ENCODE results near the gene FUZ. TPM values are rescaled to one million over a fixed set of nuclear protein-coding genes. Genes with fewer than 3 reads are reported as not detected.
A peak's percentile ranks its signal among the peaks of the same experiment; 100 is the strongest.

The FUZ gene
- total and polyA plus RNA-seq, 2 of the 4 experiments (the other 2 are of a cell fraction) = 12.1 to 14.3 TPM

- Histone ChIP-seq H3K9me3 (ENCODE audit: control insufficient read depth, insufficient read depth, low read length) (no peaks in the 10 kb centered on the region), H2AK5ac (ENCODE audit: low read depth, low read length) (no peak overlapping the region), H3K23ac (ENCODE audit: low read depth, low read length) (no peak overlapping the region), H3K36me3 (ENCODE audit: control insufficient read depth, insufficient read depth, low read length) (peaks cover 33% of the 10 kb centered on the region), H3K14ac (replicated peaks; ENCODE audit: low read depth, low read length) (no peak overlapping the region), H2BK5ac (ENCODE audit: low read depth, low read length, poor library complexity, severe bottlenecking) (no peak overlapping the region), H4K5ac (ENCODE audit: low read depth, low read length) (no peak overlapping the region), H3K4me2 (ENCODE audit: low read depth, low read length) (no peak overlapping the region), H3K9me1 (ENCODE audit: insufficient read depth, low read length) (peaks cover 5% of the 10 kb centered on the region; the same call in 1 of the 2 replicates), H3K79me1 (ENCODE audit: low read depth in 1 of 2, low read length in 2 of 2) (peaks cover 0 to 24% of the 10 kb centered on the region in 2 experiments; a peak in 2 of 4 replicates), H4K91ac (ENCODE audit: insufficient read depth, low read depth, low read length) (no peak overlapping the region), H4K20me1 (ENCODE audit: insufficient read depth, low read length) (no peaks in the 10 kb centered on the region; the same call in 1 of the 2 replicates), H3K18ac (ENCODE audit: low read depth, low read length) (no peak overlapping the region), H4K8ac (ENCODE audit: low read depth in 2 of 2, low read length in 2 of 2) (no peak overlapping the region), H3K27ac (ENCODE audit: insufficient read depth, low read length) (no peak overlapping the region), H2AFZ (replicated peaks; ENCODE audit: low read length, poor library complexity) (peak overlapping the region; percentile 58), H2BK120ac (ENCODE audit: low read depth, low read length) (no peak overlapping the region), H3K27me3 (ENCODE audit: control insufficient read depth, insufficient read depth, low read length) (no peaks in the 10 kb centered on the region), H3K56ac (ENCODE audit: extremely low read depth, insufficient read depth, low read length) (no peak overlapping the region), H3K4ac (ENCODE audit: low read depth, low read length) (no peak overlapping the region), H3K4me3 (ENCODE audit: insufficient read depth, low read depth, low read length) (no peak overlapping the region), H2AK9ac (replicated peaks; ENCODE audit: low read depth, low read length, poor library complexity) (peak overlapping the region; percentile 42), H3K4me1 (ENCODE audit: control insufficient read depth, insufficient read depth, low read length) (peaks cover 5% of the 10 kb centered on the region), H2BK15ac (ENCODE audit: low read depth, low read length) (no peak overlapping the region), H3K9ac (ENCODE audit: low read depth, low read length) (no peak overlapping the region), H2BK20ac (ENCODE audit: low read depth, low read length) (no peak overlapping the region)
- intact Hi-C loops (cut with micrococcal nuclease) = no loop called here
- ATAC-seq (ENCODE audit: low read depth) = no peak
- ChIA-PET POLR2A (ENCODE audit: unreplicated experiment) (no interaction called here), CTCF (no interaction called here)
- TF ChIP-seq CHD1 (IDR thresholded peaks at IDR 0.05; ENCODE audit: low read depth, low read length) = no peak
- no peak for TF ChIP-seq RCOR1 (IDR thresholded peaks at IDR 0.05; ENCODE audit: insufficient replicate concordance, low read length)
- no peak for TF ChIP-seq RAD21 (IDR thresholded peaks at IDR 0.05; ENCODE audit: low read length)
- no peak for TF ChIP-seq RFX5 (IDR thresholded peaks at IDR 0.05; ENCODE audit: low read depth, low read length)
- 87% methylated on average over 5 of the region's 20 CpGs; no CpG with 5 or more reads in 1 of the 2 experiments for WGBS, 2 experiments (ENCODE audit: extremely low coverage in 2 of 2, insufficient read length in 1 of 2)
- no peak for DNase-seq
- dilution Hi-C loops (cut with HindIII; ENCODE audit: low sequenced_read_pairs, unreplicated experiment) = no loop called here
- in situ Hi-C loops (cut with MboI; ENCODE audit: low sequenced_read_pairs) = no loop called here
- TSS peak; percentile 70 for BruUV-seq (replicated peaks)
Measured at GRCh38 chr19:49805822-49806619, 7.1 kb downstream of the FUZ start.

Measured in IMR-90 (cell line).